ENCODE results near the gene FZD2.
A peak's percentile ranks its signal among the peaks of the same experiment; 100 is the strongest.
"Not testable (repeated sequence)": the region's sequence is repeated elsewhere in the genome, so short reads cannot be mapped to it uniquely, and the experiment has no call there.

The FZD2 gene

DNA sequence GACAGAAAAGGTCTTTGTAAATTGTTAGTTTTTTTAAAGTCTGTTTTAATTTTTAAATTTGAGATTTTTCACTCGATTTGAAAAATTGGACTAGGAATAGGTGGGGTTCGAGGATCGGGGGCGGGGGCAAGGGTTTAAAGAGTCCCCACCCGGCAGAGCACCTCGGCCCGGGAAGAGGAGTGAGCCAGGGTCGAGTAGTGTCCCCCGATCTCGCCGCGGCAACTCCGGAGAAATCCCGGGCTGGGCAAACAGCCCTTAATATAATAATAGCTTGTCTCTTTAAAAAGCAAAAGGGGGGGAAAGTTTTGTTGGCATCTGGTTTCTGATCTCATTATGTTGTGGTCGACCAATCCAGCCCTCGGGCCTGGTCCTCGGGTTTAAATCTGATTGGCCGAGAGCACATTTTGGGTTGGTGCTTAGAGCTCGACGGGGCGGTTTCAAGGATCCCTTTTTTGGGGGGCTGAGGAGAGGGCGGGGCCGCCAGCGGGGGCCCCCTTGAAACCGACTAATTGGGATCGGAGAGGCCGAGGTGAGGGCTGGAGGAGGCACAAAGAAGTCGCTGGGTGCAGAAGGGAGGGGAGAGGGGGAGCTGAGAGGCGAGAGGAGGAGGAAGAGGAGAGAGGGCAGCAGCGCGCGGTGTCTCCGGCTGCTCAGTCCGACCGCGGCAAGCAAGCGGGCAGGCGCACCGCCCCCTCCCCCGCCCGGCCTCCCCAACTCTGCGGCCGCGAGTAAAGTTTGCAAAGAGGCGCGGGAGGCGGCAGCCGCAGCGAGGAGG, at the start of gene FZD2:
FZD2 (plus strand) TSS at position 653 of the 775 bp plus-strand sequence. CDS start 205 bp downstream, outside the sequence.
- peak; percentile 96 for DNase-seq

DNA sequence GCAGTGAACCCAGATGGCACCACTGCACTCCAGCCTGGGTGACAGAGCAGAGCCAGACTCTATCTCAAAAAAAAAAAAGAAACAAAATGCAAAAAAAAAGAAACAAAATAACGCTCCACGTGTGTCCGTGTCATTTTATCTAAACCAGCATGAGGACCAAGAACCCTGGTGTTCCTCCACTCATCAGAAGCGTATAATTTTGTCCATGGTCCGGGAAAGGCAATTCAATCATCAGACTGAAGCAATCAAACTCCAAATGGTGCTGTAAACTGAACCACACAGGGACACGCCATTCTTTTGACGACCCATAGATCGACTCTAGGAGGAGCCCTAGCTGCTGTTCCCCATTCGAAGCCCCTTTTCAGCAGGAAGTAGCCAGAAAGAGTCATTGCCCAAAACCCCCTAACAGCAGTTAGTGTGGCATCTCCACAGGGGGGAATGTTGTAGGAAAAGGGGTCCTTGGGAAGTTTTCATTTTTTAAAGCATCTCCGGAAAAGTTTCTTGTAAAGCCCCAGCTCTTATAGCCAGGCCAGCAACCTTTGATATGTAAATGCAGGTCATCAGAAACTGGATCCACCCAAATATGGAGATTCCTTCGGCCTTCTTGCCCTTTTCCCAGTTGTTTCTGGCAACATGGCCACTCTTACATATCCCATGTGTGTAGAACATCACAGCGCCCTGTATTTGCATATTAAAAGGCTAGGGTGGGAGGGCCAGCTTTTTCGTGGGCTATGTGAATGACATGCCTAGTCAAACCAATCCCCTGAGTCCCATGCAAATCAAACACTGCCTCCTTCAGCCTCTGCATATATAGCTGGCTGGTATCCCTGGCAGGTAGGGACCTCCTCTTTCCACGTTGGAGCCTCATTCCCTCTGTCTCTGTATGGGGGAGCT, 45.8 kb upstream of the FZD2 start:
- not testable (repeated sequence) for DNase-seq

DNA sequence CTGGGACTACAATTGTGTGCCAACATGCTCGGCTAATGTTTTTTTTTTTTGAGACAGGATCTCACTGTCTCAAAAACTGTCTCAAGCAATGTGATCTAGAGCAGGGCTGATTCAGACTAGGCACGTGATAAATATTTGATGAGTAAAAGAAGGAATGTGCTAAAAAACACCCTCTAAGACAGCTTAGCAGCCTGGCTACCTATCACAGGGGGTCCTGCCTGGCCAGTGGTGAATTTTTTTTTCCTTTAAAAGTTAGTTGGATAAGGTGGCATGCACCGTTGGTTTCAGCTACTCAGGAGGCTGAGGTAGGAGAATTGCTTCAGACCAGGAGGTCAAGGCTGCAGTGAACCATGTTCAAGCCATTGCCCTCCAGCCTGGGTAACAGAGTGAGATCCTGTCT, 39.3 kb upstream of the FZD2 start:
- DNase-seq, result no peak

DNA sequence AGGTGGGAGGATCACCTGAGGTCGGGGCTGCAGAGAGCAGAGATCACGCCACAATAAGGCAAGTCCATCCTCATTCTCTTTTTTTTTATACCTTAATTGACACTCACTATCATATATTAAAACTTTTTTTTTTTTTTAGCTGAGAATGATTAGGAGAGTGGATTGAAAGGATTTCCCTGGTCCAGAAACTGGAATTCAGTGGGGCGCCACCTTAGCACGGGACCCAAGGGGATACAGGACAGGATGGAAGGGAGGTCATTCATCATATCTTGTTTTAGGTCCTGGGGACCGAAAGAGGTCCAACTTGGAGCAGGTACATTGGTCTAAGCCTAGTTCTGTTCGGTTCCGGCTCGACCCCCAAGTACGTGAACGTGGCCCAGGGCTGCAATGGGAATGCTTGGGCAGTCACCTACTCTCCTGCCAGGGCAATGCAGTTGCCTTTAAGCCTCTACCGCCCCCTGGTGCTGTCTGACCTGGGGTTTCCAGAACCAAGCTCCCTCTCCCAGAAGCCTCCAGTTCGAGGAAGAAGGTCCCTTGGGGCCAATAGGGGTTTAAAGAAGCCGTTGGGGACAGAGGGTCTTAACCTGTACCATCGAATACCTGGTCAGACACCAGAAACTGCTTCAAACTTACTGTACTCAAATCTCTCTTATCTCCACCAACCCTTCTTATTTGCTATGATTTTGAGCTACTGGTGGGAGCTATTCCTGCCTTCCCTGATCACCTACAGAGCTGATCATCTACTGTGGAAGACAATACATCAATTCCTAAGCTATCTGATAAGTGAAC, 34.2 kb upstream of the FZD2 start:
- peak; percentile 39 for DNase-seq

DNA sequence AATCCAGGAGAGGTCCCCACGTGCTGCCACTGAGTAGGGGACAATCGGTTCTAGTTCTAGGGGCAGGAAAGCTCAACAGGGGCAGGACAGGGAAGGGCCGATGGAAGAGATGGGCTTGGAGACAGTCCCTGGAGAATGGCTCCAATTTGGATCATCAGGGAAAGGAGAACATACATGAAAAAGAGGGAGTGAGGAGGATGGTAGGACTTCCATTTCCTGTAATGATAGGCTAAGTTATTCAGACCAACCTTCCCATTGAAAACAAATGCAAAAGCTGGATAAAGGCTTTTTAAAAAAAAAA, 33.7 kb upstream of the FZD2 start:
- no peak for DNase-seq

DNA sequence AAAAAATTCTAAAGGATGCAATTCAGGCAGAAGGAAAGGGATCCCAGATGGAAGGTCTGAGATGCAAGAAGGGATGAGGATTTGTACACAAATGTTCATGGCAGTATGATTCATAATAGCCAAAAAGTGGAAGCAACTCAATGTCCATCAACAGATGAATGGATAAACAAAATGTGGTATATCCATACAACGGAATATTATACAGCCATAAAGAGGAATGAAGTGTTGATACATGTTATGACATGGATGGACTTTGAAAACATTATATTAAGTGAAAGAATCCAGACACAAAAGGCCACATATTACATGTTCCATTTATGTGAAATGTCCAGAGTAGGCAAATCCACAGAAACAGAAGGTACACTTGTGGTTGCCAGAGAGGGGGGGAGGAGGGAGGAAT, 30.2 kb upstream of the FZD2 start:
- no peak for DNase-seq

DNA sequence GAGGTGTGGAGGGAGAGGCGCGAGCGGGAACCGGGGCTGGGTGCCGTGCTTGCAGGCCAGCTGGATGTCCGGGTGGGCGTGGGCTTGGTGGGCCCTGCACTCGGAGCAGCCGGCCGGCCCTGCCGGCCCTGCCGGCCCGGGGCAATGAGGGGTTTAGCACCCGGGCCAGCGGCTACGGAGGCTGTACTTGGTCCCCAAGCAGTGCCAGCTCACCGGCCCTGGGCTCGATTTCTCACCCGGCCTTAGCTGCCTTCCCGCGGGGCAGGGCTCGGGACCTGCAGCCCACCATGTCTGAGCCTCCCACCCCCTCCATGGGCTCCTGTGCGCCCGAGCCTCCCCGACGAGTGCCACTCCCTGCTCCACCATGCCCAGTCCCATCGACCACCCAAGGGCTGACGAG, 29.3 kb upstream of the FZD2 start:
- no peak for DNase-seq

DNA sequence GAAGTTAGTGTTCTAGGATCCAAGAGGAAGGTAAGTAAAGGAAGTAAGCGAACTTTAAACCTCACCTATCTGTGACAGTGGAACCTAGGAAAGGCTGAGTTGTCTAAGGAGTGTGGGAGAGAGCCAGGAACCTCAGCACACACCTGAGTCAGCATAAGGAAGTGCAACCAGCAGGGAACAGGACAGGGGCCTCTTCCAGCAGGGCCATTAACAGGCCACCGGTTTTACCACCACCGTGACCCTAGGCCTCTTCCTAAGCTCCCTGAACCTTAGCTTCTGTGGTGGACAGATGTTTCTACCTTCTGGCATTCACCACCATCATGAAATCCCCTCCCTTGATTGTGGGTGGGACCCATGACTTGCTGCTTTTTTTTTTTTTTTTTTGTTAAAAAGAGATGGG, 27.4 kb upstream of the FZD2 start:
- DNase-seq, result no peak

DNA sequence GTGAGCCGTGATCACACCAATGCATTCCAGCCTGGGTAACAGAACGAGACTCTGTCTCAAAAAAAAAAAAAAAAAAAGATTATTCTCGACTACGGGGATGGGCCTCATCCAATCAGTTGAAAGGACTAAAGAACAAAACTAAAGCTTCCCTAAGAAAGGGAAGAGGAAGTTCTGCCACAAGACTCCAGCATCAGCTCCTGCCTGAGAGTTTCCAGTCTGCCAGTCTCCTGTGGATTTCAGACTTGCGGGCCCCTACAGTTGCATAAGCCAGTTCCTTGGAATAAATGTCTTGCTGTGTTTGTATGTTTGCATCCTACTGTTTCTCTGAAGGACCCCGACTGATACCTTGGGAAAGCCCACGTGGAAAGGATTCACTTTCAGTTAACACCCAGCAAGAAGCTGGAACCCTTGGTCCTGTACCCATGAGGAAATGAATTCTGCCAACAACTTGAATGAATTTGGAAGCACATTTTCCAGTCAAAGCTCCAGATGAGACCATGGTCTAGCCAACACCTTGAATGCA, 26.3 kb upstream of the FZD2 start:
- DNase-seq, result no peak

DNA sequence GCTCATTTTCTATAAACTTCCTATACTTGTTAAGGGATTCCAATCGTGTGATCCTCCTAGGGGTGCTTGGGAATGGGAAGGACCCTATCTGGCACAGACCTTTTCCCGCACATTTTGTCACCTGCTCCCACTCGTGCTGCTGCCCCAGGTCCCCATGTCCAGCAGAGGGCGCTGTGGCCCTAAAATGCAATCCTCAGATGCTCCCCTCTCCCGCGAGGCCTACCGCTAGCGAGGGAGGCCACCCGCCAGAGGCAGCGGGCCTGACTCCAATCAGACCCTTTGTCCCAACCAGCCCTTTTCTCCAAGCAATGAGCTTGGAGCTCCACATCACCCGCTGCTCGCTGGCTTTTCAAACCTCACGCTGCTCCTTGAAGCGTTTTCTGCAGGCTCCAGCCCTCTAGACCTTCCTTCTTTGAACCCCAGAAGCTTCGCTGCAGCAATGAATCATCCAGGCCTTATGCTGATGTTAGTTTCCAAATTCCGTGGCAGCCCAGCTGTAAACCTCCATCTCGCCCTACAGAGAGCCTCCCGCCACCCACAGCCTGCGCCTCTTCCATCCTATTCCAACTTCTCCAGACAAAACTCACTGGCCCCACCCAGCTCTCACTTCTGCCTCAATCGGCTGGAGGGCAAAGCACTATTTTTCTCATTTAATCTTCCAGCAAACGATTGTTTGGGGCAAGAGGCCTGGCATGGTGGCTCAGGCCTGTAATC, 23.6 kb upstream of the FZD2 start:
- peak; percentile 92 for DNase-seq

DNA sequence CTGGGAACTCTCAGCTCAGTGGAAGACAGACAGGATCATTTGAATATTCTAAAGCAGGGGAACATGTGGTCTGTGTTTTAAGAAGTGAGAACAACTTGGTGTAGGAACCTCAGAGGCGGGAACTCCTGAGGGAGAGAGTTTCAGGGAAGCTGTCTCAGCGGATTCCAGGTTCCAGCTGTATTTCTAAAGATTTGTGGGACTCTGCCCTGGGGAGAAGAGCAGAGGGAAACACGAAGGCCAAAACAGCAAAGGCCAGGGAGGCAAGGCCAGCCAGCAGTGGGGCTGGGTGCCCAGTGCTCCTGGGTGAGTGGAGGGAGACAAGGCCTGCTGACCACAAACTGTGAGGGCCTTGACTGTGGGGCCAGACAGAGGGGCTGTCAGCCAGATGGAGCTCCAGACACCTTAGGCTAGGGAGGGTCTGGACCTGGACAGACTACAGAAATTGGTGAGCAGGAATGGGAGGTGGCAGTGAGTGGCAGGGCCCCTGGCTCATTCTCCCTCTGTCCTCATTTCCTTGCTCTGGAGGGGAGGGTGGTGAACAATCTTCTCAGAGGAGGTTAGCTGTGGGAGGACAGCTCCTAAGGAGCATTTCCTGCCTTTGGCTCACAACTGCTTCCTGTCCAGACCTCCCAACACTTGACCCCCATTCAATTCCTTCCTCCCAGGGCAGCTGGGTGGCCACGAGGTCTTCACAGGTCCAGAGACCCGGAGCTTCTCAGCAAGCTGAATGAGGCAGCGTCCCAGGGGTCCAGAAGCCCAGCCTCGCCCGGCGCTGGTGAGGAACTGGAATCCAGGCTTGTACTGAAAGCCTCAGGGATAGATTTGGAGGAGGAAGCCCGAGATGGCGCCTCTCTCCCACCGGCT, 21.0 kb upstream of the FZD2 start:
- DNase-seq, result no peak

DNA sequence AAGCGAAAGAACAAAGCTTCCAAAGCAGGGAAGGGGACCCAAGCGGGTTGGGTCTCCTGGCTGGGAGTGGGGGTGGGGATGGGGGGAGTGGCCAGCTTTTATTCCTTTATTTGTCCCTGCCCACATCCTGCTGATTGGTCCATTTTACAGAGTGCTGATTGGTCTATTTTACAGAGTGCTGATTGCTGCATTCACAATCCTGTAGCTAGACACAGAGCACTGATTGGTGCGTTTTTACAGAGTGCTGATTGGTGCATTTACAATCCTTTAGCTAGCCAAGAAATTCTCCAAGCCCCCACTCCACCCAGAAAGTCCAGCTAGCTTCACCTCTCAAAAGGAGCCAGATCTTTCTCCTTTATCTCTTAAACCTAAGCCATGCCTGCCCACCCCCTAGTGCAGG, 19.4 kb upstream of the FZD2 start:
- DNase-seq, result not testable (repeated sequence)

DNA sequence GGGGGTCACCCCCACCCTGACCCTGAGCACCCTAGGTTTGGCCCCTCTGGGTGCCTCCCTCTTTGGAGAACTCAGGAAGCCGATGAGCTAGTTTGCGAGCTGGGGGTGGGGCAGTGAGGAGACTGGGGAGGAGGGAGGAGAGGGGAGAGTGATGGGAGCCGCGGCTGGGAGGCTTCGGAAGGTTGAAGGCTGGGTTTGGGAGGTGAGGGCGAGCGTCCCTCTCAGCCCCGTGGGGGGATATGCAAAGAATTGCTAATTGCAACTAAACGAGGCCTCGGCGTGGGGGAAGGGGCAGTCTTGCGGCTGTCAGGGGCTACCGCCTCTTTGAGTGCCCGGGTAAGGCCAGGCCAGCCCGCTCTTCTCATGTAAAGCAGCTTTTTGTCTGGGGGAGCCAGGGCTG, 17.6 kb upstream of the FZD2 start:
- no peak for DNase-seq

DNA sequence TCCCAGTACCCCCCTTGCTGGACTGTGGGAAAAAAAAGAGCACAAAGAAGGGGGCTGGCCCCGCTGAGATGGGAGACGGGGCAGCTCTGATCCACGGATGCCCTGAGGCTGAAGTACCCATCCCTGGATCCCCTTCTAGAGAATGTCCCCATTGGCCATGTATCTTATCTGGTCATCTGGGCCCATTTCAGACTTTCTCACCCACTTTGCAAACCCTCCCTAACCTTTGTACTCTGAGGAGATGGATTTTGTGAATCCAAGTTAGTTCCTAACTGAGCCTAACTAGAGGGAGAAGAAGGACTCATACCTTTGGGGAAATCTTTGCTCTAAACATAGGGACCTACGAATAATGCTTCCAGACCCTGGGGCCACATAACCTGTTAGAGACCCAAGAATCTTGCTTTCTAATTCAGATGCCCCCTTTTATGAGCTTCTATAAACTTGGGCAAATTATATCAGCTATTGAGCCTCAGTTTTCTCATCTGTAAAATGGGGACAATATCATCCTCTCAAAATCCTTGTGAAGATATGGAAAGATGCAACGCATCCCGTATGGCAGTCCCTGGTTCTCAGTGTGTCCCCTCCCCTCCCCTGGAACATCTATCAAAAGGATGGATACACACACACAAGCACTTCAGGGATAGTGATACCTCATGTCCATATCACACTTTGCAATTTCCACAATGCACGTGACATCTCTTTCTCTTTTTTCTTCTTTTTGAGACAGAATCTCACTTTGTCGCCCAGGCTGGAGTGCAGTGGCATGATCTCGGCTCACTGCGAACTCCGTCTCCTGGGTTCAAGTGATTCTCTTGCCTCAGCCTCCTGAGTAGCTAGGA, 16.8 kb upstream of the FZD2 start:
- no peak for DNase-seq

DNA sequence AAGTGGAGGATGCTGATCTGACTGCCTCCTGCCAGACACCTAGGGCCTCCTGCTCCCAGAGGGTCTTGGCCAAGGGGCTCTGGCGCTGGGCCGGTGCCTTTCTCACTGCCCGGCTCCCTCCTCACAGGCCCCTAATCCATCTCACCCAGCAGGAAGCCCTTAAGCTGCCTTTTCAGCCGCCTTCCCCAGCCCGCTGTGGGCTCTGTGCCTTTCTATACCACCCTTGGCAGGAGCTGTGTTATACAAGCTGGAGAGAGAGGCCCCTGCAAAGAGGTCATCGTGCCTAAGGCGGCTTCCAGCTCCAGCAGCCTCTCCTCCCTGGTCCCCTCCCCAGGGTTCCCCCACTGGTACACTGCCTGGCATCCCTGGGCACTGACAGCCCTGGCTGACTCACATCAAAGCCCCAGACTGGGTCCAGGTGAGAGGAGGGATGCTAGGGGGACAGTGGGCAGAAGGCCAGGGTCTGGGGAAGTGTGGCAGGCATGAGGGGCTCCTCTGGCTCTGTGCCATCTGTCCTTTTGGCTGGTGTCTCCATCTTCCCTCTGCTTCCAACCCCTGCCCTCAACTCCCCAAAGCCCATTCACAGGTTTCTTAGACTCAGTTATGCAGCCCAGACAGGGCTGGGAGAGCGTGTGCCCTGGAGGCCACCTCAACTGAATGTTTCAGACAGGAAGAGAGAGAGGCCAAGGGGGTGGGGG, 15.3 kb upstream of the FZD2 start:
- DNase-seq, result peak; percentile 36

DNA sequence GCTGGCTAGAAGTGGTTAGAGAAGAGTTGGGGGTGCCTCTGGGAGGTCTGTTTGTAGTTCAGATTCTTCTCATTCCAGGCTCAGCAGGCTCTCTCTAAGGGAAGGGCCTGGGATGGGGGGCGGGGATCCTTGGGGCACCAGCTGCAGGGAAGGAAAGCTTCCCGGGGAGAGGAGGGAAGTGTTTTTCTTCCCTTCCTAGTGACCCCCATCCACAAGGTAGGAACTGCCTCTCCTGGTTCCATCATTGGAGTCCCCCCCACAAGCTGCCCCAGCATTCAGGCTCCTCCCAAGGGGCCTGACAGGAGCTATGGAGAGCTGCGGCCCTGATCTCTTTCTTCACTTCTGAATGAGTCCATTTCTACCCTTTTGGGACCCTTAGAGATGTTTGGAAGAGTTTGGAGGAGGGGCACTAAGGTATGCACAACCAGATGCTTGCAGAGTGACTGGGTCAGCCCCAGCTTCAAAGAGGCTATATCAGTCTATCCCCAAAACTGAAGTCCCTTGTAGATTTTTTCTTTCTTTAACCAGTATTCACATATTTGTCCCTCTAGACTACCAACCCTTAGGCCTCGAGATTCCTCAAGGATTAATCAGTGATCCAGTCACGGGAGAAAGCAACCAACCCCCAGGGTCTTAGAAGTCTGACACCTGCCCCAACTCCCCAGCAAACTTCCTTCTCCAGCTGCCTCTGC, 13.9 kb upstream of the FZD2 start:
- DNase-seq, result peak; percentile 62

DNA sequence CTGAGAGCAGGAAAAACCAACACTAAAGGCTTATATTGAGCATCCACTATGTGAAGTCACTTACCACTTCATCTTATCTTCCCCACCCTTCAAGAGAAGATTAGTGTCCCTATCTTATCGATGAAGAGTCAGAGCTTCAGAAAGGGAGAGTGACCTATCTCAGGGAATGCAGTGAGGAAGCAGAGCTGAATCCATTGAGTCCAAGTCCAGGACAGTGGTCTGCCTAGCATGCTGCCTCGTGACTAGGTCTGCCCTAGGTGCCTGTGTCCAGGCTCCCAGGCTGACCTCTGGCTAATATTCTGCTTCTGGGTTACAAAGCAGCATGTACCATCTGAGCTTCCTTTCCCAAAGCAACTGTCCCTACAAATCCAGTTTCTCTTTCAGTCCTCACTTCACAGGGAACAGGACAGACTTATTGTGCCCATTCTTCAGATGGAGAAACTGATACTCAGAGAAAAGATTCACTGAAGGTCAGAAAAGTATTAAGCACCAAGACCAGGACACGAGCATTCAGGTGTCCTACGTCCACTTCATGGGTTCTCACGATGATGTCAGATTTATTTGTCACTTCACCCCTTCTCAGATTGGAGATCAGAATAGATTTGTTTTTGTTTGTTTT, 13.3 kb upstream of the FZD2 start:
- no peak for DNase-seq

DNA sequence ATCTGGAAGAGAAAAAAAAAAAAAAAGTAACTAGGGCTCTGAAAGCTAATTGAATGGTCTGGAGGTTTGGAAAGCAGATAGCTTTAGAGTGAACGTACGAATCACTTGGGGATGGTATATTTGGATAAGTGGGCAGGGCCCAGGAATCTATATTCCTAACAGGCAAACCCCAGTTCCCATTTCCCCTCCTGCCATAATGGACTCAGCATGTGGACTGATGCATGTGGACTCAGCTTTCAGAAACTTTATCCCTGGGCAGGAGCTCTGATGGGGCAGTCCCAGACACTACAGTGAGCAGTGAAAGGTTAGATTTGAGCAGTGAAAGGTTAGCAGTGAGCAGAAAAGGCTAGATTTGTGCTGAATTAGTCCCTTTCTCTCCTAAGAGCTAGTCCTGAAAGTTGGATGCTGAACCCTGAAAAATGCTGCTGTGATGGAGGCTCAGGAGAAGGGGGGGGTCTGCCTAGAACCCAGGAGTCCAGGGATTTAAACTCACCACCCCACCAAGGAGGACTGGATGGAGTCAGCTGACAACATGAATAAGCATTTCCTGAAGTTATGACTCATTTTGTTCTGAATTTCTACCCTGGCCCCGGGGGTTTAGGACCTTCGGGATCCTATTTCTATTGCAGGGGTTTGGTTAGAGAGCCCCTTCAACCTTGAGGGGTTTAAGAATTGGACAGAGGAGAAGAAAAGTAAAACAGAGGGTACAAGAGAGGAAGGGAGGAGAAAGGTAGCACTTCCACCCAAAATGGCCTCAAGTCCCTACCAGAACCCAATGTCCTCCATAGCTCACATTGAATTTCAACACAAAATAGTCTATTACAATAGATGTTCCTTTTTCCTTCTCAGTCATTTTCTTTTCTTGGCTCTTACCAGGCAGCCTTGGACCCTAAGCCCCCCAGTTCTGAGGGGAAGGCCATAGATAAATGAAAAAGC, 10.3 kb upstream of the FZD2 start:
- no peak for DNase-seq

All from femur (tissue), 1 donor.